PC-3 (cell line): Measurements from ENCODE around the gene ZDHHC1. TPM values are rescaled to one million over a fixed set of nuclear protein-coding genes. Genes with fewer than 3 reads are reported as not detected.
"Not testable (repeated sequence)": the region's sequence is repeated elsewhere in the genome, so short reads cannot be mapped to it uniquely, and the experiment has no call there.

Experiments
- ATAC-seq: fragments of 200-7000 bp; cut with Tn5 transposase; 2 replicates; pipeline ENCODE4 v1.9.1; 2020; ENCODE audit warnings: mild to moderate bottlenecking, moderate library complexity
- BruUV-seq: library from RNA; stranded (reverse); fragments of 400-500 nt; replicated peaks from 2 replicates; lab custom pipeline; 2021; lab: Mats Ljungman, UMichigan
- CTCF ChIA-PET: fragments of 300-600 bp; sonication (Branson Sonifier 250); formaldehyde crosslinking; loops from one replicate; lab custom pipeline; 2022; ENCODE audit warnings: antibody characterized with exemption; lab: Charles Lee
- POLR2A ChIA-PET: fragments of 300-600 bp; sonication (Branson Sonifier 250); formaldehyde crosslinking; loops from one replicate; lab custom pipeline; 2022; ENCODE audit warnings: antibody characterized with exemption; ENCODE audit not compliant: unreplicated experiment; lab: Charles Lee
- DNase-seq: peaks from one replicate; pipeline ENCODE4 v3.0.0-alpha.2; 2015
- H2AFZ ChIP-seq: fragments of 300-600 bp; sonication (generic); 2 replicates; pipeline ENCODE4 v1.6.0; 2016; ENCODE audit warnings: antibody characterized with exemption, low read length
- H3F3A ChIP-seq: fragments of 300-600 bp; sonication (generic); one replicate; pipeline ENCODE4 v1.6.0; 2017; ENCODE audit warnings: antibody characterized with exemption, low read length, control low read depth, mild to moderate bottlenecking; ENCODE audit not compliant: unreplicated experiment
- H3K27ac ChIP-seq: fragments of 300-600 bp; sonication (generic); 2 replicates; pipeline ENCODE4 v1.5.1; 2016; ENCODE audit warnings: mild to moderate bottlenecking, low read length
- H3K27me3 ChIP-seq: fragments of 300-600 bp; sonication (generic); 2 replicates; pipeline ENCODE4 v1.6.1; 2016; ENCODE audit warnings: low read length, mixed read lengths
- H3K36me3 ChIP-seq: fragments of 300-600 bp; sonication (generic); 2 replicates; pipeline ENCODE4 v1.6.1; 2016; ENCODE audit warnings: low read depth, mixed run types, low read length, mixed read lengths
- H3K4me1 ChIP-seq: fragments of 300-600 bp; sonication (generic); 2 replicates; pipeline ENCODE4 v1.5.1; 2016; ENCODE audit warnings: low read length; ENCODE audit not compliant: insufficient read depth
- H3K4me2 ChIP-seq: fragments of 300-600 bp; sonication (generic); 2 replicates; pipeline ENCODE4 v1.6.0; 2016; ENCODE audit warnings: low read length
- H3K4me3 ChIP-seq: fragments of 300-600 bp; sonication (generic); 2 replicates; pipeline ENCODE4 v1.5.1; 2016; ENCODE audit warnings: mild to moderate bottlenecking, low read length, mixed read lengths
- H3K79me2 ChIP-seq: fragments of 300-600 bp; sonication (generic); 2 replicates; pipeline ENCODE4 v1.6.1; 2017; ENCODE audit warnings: low read length, mixed read lengths
- H3K9ac ChIP-seq: fragments of 300-600 bp; sonication (generic); 2 replicates; pipeline ENCODE4 v1.6.0; 2016; ENCODE audit warnings: mild to moderate bottlenecking, low read length
- H3K9me2 ChIP-seq: fragments of 300-600 bp; sonication (generic); replicated peaks from 2 replicates; pipeline ENCODE4 v1.6.1; 2016; ENCODE audit warnings: mixed run types, low read length, mixed read lengths
- H3K9me3 ChIP-seq: fragments of 300-600 bp; sonication (generic); 2 replicates; pipeline ENCODE4 v1.6.1; 2016; ENCODE audit warnings: low read length, mixed read lengths
- H4K20me1 ChIP-seq: fragments of 300-600 bp; sonication (generic); 2 replicates; pipeline ENCODE4 v1.6.1; 2016; ENCODE audit warnings: low read length, mixed read lengths
- CTCF ChIP-seq: fragments of 300-600 bp; sonication (generic); conservative IDR thresholded peaks from 2 replicates; pipeline ENCODE4 v1.5.1; 2017; ENCODE audit warnings: antibody characterized with exemption, low read depth, mild to moderate bottlenecking, low read length
- EZH2 ChIP-seq: fragments of 300-600 bp; sonication (generic); IDR thresholded peaks from one replicate; pipeline ENCODE4 v1.6.1; 2017; ENCODE audit warnings: antibody characterized with exemption, mild to moderate bottlenecking, low read length; ENCODE audit not compliant: unreplicated experiment
- EZH2phosphoT487 ChIP-seq: fragments of 300-600 bp; sonication (generic); IDR thresholded peaks from 2 replicates; pipeline ENCODE4 v1.6.1; 2018; ENCODE audit warnings: mild to moderate bottlenecking, antibody characterized with exemption, low read length, borderline replicate concordance
- intact Hi-C: fragments of 100-400 bp; cut with micrococcal nuclease; formaldehyde crosslinking; loops from 2 replicates; pipeline ENCODE4 v1.9.0; 2023
- total RNA-seq: library from RNA; depleted of rRNA; stranded (reverse); fragments of >200 nt; gene quantifications from 2 replicates; pipeline ENCODE4 v1.2.3, GENCODE V29; 2014

Gene ZDHHC1
- total RNA-seq, 1 experiment from 2014 or later, result 4.8 TPM

GRCh38 chr16:67383284-67383683 is 33.0 kb downstream of the ZDHHC1 start:
- no peaks in the 10 kb centered on the region for H3K36me3 ChIP-seq
- H3K9me2 ChIP-seq, result no peaks in the 10 kb centered on the region
- no peak for TF ChIP-seq CTCF
- TF ChIP-seq EZH2, result no peak
- no peak for TF ChIP-seq EZH2phosphoT487
- no peaks in the 10 kb centered on the region for H3K9me3 ChIP-seq
- H2AFZ ChIP-seq, result no peak overlapping the region
- no peaks in the 10 kb centered on the region; the same call in 1 of the 2 replicates for H3K4me1 ChIP-seq
- H3K4me3 ChIP-seq, result no peak overlapping the region
- H3K27ac ChIP-seq, result no peak overlapping the region
- intact Hi-C loops, result no loop called here
- DNase-seq (no peak), ATAC-seq (no peak)
- H3F3A ChIP-seq, result no peaks in the 10 kb centered on the region
- H4K20me1 ChIP-seq, result no peaks in the 10 kb centered on the region
- no peaks in the 10 kb centered on the region for H3K79me2 ChIP-seq
- ChIA-PET CTCF (no interaction called here), POLR2A (no interaction called here)
- no peak overlapping the region for H3K9ac ChIP-seq
- no peak overlapping the region for H3K4me2 ChIP-seq
- H3K27me3 ChIP-seq, result no peaks in the 10 kb centered on the region
- no TSS peak for BruUV-seq

GRCh38 chr16:67378642-67379041 is 37.6 kb downstream of the ZDHHC1 start:
- no peaks in the 10 kb centered on the region for H3K27me3 ChIP-seq
- no peak overlapping the region for H3K4me2 ChIP-seq
- H3K9me2 ChIP-seq, result no peaks in the 10 kb centered on the region
- H3F3A ChIP-seq, result no peaks in the 10 kb centered on the region
- TF ChIP-seq CTCF, result no peak
- no peak for TF ChIP-seq EZH2
- TF ChIP-seq EZH2phosphoT487, result no peak
- no peak for ATAC-seq
- no peak overlapping the region for H3K9ac ChIP-seq
- no peaks in the 10 kb centered on the region; the same call in 1 of the 2 replicates for H3K4me1 ChIP-seq
- H3K36me3 ChIP-seq, result no peaks in the 10 kb centered on the region
- intact Hi-C loops, result no loop called here
- no peaks in the 10 kb centered on the region for H4K20me1 ChIP-seq
- CTCF ChIA-PET, result no interaction called here
- DNase-seq, result no peak
- POLR2A ChIA-PET, result no interaction called here
- no peak overlapping the region for H2AFZ ChIP-seq
- H3K4me3 ChIP-seq, result no peak overlapping the region
- H3K79me2 ChIP-seq, result no peaks in the 10 kb centered on the region
- no TSS peak for BruUV-seq
- H3K9me3 ChIP-seq, result no peaks in the 10 kb centered on the region
- no peak overlapping the region for H3K27ac ChIP-seq

- H3K9me3 ChIP-seq, H3K4me3 ChIP-seq, ATAC-seq, H3K79me2 ChIP-seq, H3K4me2 ChIP-seq, H3K27ac ChIP-seq, H3K36me3 ChIP-seq, H3K4me1 ChIP-seq, H2AFZ ChIP-seq, H4K20me1 ChIP-seq, H3F3A ChIP-seq, DNase-seq, H3K9ac ChIP-seq, H3K27me3 ChIP-seq, intact Hi-C loops, H3K9me2 ChIP-seq, BruUV-seq, POLR2A ChIA-PET: not testable (repeated sequence)
- CTCF ChIA-PET, result interaction anchor here (0.6 kb wide), 1 partner anchor 15 kb away, joined by 13 read pairs; no protein-coding TSS in a partner anchor
These were observed 40.3 kb downstream of the ZDHHC1 start for GRCh38 chr16:67376012-67376411.
